ENCODE results near the gene PDE6A.

The PDE6A gene

GRCh38 chr5:149944666-149945065 is at the start of gene PDE6A:
TSS of gene PDE6A (minus strand) at chr5:149944793. CDS start at chr5:149944673, 120 bp downstream.
- DNase-seq, result no peak

- no peak for DNase-seq
Observed at GRCh38 chr5:149993471-149993870, 48.9 kb upstream of the PDE6A start.

- no peak for DNase-seq
Observed at GRCh38 chr5:149990518-149991376, 46.2 kb upstream of the PDE6A start.

- DNase-seq, result no peak
Observed at GRCh38 chr5:149988126-149988525, 43.5 kb upstream of the PDE6A start.

GRCh38 chr5:149982505-149982904 is 37.9 kb upstream of the PDE6A start:
- DNase-seq, result no peak

- DNase-seq, result no peak
Observed at GRCh38 chr5:149981206-149981605, 36.6 kb upstream of the PDE6A start.

GRCh38 chr5:149979896-149980295 is 35.3 kb upstream of the PDE6A start:
- no peak for DNase-seq

GRCh38 chr5:149975409-149975808 is 30.8 kb upstream of the PDE6A start:
- no peak for DNase-seq

GRCh38 chr5:149969181-149969930 is 24.8 kb upstream of the PDE6A start:
- DNase-seq, result no peak

- no peak for DNase-seq
Observed at GRCh38 chr5:149966946-149967345, 22.4 kb upstream of the PDE6A start.

GRCh38 chr5:149963729-149964128 is 19.1 kb upstream of the PDE6A start:
- DNase-seq, result no peak

- DNase-seq, result no peak
Observed at GRCh38 chr5:149962601-149963300, 18.2 kb upstream of the PDE6A start.

- DNase-seq, result peak; percentile 2
Observed at GRCh38 chr5:149961957-149962409, 17.4 kb upstream of the PDE6A start.

- no peak for DNase-seq
Observed at GRCh38 chr5:149961186-149961685, 16.6 kb upstream of the PDE6A start.

GRCh38 chr5:149960272-149961185 is 15.9 kb upstream of the PDE6A start, which contains the start of gene SLC26A2:
TSS of gene SLC26A2 (plus strand) at chr5:149960758. CDS start at chr5:149977653, 16,895 bp downstream.
- DNase-seq, result peak; percentile 71

- DNase-seq, result no peak
Observed at GRCh38 chr5:149959406-149960236, 15.0 kb upstream of the PDE6A start.

- no peak for DNase-seq
Observed at GRCh38 chr5:149957855-149958254, 13.3 kb upstream of the PDE6A start.

GRCh38 chr5:149956685-149957084 is 12.1 kb upstream of the PDE6A start:
- no peak for DNase-seq

- DNase-seq, result no peak
Observed at GRCh38 chr5:149954798-149955197, 10.2 kb upstream of the PDE6A start.

- no peak for DNase-seq
Observed at GRCh38 chr5:149953436-149954121, 9.0 kb upstream of the PDE6A start.
